Fibroblast of skin of back (primary cell): ENCODE results near the gene CPT1C.

Experiments
- DNase-seq: peaks from one replicate; pipeline ENCODE4 v3.0.0-alpha.2; 2013

Gene CPT1C

GRCh38 chr19:49662011-49662410, 28.9 kb upstream of the CPT1C start:
- no peak for DNase-seq

DNA sequence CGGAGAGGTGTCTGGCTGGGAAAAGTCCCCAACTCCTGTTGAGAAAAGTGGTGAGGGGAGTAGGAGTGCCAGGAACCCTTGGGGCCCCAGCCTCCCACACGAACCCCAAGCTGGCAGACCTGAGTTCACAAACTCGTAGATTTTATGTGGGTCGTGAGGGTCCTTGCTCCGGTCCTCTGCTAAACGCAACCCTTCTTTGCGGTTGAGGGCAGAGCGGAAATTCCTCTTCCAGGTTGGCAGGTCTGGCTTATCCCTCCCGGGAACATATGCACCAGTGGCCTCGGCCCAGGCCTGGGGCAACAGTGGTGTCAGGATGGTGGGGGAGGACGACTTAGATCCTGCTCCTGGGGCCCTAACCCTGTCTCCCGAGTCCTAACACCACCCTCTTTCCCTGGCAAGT, 27.7 kb upstream of the CPT1C start:
- no peak for DNase-seq

DNA sequence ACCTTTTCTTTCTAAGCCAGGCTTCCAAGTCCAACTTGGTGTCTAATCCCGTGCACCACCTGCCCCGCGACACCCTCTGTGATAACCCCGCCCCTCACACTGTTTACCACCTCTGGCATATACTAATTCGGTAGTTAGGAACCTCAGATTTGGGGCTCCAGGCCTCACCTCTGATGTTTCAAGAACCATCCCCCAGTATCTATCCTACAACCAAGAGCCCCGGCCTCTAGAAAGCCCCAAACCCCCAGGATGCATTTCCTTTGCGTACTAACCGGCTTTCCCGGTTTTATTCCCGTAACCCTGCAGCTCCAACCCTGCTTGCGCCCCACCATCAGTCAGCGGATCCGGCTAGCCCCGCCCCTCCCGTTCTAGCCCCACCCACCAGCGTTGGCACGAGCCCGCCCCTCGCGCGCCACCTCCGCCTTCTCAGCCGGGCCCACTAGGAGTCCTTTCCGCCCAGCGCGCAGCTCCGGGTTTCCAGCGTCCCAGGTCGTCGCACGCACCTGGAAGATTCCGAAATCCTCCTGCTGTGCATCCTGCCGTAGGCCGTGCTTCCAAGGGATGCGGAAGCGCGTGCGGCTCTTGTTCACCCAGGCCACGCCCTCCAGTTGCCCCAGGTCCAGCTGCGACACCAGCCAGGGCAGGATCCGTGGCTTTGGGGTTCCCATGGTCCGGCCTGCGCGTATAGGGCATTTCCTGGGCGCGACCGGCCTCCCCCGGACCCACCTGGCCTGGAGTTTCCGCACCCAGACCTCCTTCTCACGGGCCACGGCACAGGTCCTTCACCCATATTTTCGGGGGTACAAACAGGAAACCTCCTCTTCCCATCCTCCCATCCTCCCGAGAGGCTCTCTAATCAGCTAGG, 26.5 kb upstream of the CPT1C start:
- DNase-seq: peak; percentile 73

GRCh38 chr19:49665036-49665350, 25.9 kb upstream of the CPT1C start:
- no peak for DNase-seq

DNA sequence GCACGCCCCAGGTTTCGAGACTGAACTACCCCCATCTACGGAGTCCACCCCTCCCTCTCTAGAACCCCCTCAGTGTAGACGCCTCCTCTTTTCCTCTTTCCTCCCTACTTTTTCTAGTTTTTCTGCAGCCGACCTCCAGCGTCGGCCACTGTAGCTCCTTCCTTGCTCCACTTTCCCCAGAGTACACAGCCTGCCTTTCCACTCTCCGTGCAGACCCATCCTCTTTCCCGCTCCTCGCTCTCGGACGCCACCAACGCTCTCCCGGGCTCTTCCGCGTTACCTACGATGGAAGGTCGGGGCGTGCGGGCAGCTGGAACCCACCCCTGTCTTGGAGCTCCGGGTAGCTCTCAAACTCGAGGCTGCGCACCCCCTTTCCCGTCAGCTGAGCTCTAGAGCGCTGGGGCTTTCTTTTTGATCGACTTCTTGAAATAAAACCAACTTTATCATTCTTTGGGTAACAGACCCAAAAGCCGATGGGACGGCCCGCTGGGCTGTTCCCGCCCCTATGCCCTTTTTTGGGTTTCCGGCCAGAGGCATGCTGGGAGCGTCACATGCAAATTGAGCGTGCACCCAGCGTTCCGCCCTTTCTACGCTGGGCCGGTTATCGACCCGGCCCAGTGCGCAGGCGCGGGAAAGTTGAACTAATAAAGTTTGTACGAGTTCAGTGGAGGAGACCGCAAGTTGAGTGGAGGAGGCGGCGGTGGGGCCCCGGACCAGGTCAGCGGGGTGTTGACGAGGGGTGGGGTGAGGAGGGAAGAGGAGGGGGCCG, 25.4 kb upstream of the CPT1C start, which contains the start of the genes BCL2L12 and IRF3:
TSS of gene BCL2L12 (plus strand) at position 583 of the 769 bp plus-strand sequence. CDS start 760 bp downstream, outside the sequence.
TSS of gene IRF3 (minus strand) at position 507 of the 769 bp plus-strand sequence. CDS start 1,019 bp downstream, outside the sequence.
- DNase-seq: peak; percentile 95

GRCh38 chr19:49666120-49666444, 24.8 kb upstream of the CPT1C start:
- DNase-seq: no peak

- no peak for DNase-seq
Observed at GRCh38 chr19:49667473-49667872, 23.4 kb upstream of the CPT1C start.

GRCh38 chr19:49669516-49669915, 21.4 kb upstream of the CPT1C start:
- no peak for DNase-seq

DNA sequence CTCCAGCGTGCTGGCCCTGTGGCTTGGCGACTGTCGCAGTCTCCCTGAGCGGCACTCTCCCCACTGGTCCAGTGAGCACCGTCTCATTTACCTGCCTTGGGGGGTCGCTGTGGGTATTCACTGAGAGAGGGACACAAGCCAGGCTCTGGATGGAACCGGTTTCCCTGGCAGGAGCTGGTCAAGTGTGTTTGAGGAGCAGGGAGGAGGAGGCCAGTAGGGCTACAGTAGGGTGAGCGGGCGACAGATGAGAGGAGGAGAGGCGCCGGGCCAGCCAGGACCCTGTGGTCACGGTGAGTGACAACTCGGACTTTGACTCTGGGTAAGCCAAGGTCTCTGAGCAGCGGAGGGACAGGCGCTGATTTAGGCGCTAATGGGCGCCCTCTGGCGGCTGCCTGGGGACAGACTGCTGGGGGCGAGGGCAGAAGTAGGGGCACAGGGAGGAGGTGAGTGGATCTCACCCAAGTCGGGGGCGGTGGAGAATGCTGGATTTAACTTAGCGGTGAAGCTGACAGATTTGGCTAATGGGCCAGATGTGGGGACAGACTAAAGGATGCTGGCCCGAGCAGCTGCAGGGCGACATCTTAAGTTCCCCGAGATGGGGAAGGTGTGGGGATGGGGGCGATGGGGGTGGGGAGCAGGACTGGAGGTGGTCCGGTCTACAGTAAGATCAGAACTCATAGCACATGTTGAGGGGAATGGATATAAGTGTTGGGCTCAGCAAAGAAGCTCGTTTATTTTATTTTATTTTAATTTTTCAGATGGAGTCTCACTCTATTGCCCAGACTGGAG, 18.6 kb upstream of the CPT1C start:
- peak; percentile 58 for DNase-seq

- peak; percentile 91 for DNase-seq
Observed at GRCh38 chr19:49676136-49676783, 14.7 kb upstream of the CPT1C start.

DNA sequence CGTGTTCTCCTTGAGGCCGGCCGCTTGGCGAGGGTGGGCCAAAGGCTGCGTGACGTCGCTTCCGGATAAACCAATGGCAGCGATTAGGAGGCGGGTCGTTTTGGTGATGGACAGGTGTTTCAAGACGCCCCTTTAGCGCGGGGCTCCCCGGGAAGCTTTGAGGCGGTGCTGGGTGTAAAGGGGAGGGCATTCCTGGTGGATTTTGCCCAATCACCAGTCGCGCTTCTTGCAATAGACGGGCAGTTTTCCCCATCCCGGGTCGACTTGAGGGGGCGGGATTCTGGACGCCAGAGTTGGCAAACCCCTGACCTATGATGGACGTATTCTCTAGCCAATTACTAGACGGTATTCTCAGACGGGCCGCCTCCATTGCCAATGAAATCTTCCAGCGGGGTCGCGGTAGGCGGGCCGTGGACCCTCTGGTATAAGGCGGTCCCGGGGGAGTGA, 14.1 kb upstream of the CPT1C start:
- peak; percentile 100 for DNase-seq

DNA sequence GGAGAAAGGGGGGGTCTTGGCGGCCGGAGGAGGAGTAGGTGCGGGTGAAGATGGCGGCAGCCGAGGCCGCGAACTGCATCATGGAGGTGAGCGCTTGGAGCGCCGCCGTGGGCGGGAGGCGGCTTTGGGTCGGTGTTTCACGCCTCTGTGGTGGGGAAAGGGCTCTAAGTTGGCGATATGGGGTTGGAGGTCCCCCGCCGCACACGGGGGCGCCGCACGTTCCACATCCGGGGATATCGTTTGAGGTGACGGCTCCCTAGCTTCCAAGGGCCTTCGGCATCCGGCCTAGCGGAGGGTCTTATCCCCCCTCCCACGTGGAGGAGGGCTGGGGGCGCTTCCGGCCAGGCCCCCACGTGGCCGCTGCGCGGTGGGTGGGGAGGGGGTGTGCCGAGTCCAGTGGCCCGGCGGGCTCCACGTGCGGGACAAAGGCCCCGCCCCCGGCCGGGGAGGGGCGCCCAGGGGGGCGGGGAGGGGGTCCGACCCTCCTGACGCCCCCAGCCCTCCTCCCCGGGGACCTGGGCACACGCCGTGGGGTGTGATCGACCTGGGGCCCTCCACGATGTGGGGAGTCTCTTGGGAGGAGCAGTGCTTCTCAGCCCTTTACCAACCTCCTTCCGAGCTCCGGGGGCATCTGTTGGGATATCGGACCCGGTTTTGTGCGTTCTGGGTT, 13.6 kb upstream of the CPT1C start, which contains the start of gene PRMT1:
TSS of gene PRMT1 (plus strand) at position 41 of the 670 bp plus-strand sequence. CDS start at position 51, 10 bp downstream.
- DNase-seq: peak; percentile 35

- peak; percentile 70 for DNase-seq
Observed at GRCh38 chr19:49677901-49678674, 12.8 kb upstream of the CPT1C start.

DNA sequence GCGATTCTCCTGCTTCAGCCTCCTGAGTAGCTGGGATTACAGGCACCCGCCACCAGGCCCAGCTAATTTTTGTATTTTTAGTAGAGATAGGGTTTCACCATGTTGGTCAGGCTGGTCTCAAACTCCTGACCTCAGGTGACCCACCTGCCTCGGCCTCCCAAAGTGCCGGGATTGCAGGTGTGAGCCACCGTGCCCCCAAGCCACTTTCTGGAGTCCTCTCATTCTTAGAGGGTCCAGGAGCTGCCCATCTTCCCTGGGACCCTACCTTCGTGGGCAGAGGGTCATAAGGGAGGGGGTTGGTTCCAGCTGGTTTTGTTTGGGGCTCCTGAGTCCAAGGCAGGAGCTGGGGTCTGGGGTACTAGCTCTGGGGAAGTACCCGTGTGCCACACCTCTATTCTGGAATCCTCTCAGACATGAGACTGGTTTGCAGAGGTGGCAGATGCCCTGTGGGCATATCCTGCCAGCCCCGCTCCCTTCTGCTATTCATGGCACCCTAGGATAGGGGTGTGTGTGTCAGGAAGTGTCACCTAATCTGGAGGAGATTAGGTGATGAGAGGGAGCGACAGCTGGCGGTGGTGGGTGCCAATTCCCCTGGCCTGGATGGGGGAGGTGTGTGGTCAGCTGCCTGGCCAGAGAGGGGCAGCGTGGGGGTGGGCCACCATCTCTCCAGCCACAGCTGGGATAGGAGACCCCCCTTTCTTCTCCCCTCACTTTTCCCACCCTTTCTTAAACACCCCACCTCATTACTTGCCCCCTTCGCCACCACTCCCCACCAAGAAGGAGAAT, 11.7 kb upstream of the CPT1C start:
- DNase-seq: no peak

- DNase-seq: no peak
Observed at GRCh38 chr19:49679771-49680413, 11.0 kb upstream of the CPT1C start.

DNA sequence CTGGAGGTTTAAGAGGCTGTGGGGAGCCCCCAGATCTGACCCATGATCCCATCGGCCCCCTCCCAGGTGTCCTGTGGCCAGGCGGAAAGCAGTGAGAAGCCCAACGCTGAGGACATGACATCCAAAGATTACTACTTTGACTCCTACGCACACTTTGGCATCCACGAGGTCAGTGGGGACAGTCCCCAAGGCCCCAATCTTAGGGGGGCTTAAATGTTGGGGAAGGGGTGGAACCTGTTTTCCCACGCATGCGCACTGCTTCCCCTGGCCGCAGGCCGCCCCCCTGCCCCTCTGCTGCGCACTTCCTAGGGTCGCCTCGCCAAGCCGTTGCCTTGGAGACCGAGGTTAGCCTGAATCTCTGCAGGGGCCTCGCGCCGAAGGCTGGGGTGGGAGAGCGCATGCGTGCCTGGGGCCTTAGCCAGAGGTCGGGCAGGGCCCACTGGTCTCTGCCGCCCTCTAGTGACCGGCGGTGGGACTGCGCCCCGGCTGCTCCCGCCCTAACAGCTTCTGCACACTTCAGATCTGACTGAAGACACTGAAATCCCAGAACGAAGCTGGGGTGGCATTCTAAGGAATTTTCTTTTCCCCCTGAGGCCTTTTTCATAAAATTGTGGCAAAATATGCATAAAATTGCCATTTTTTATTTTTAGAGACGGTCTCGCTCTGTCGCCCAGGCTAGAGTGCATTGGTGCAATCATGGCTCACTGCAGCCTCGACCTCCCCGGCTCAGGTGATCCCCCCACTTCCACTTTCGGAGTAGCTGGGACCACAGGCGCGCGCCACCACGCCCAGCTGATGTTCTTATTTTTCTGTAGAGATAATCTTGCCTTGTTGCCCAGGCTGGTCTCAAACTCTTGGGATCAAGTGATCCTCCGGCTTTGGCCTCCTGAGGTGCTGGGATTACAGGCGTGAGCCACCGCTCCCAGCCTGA, 10.2 kb upstream of the CPT1C start:
- peak; percentile 76 for DNase-seq

DNA sequence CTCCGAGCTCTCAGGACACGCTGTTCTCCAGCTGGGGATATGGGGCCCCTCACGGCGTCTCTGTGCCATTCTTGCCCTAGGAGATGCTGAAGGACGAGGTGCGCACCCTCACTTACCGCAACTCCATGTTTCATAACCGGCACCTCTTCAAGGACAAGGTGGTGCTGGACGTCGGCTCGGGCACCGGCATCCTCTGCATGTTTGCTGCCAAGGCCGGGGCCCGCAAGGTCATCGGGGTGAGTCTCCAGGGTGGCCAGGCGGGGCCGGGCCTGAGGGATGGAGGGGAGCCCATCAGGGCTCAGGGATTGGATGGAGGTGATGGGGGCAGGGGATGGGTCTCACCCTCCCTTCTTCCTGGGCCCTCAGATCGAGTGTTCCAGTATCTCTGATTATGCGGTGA, 9.1 kb upstream of the CPT1C start:
- DNase-seq: no peak

- DNase-seq: no peak
Observed at GRCh38 chr19:49682274-49682673, 8.6 kb upstream of the CPT1C start.
